Activated CD8-positive, alpha-beta memory T cell treated with anti-CD3 and anti-CD28 coated beads, Interleukin-2, amount 50 U/mL, for 48 hours (primary cell): ENCODE data around the gene BACE2.
"Not testable (repeated sequence)": the region's sequence is repeated elsewhere in the genome, so short reads cannot be mapped to it uniquely, and the experiment has no call there.

Experiments used
- DNase-seq: peaks from one replicate; pipeline ENCODE4 v3.0.0-alpha.2; 2020

The BACE2 gene

DNA sequence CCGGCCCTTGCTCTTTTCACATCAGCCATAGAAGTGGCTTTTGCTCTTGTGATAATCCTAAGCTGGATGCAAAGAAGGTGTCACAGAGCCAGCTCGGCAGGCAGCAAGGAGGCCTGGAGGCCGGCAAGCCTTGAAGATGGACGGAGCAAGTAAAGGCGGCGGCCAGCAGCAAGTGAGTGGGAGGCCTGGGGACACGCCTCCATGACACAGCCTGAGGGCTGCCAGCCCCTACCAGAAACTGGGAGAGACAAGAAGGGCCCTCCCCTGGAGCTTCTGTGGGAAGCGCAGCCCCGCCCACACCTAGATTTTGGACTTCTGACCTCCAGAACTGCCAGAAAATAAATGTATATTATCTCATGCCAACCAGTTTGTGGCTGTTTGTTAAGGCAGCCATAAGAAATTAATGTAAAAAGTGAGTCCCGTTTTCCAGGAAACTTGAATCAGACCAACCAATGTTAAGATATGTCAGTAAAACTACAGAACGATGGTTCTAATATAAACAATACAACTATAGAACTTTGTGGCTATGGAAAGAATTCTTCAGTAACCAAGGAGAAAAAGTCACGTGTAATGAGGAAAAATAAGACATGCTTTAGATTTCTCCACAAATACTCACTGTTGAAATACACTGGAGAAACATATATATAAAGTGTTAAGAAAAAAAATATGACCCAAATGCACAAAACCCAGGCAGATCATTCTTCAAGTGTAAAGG, 49.9 kb downstream of the BACE2 start:
- no peak for DNase-seq

DNA sequence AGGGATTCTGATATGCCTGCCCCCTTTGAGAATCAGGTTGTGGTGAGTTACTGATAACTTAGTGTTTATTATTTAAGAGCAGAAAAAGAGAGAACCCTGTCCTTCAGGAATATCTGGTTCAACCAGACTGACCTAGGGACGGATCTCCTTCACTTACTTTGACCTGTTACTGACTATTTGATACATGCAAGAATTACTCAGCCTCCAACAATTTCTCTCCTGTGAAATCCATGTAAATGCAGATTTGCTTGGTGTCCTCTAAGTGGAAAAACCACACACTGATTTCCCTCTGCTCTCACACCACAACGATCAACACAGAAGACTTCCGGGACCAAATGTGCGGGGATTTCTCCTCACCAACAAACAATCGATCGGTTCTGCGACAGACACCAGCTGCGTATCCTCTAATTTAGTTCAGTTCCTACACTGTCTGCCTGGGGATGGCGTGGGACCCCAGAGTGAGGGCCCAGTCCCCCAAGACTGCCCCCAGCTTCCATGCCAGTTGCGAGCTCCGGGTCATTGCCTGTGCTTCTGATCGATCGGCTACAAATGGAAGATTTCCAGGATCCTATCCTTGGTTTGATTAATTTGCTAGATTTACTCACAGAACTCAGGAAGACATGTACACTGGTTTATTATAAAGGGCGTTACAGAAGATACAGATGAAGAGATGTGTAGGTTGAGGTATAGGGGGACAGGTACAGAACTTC, 51.7 kb downstream of the BACE2 start:
- DNase-seq: no peak

DNA sequence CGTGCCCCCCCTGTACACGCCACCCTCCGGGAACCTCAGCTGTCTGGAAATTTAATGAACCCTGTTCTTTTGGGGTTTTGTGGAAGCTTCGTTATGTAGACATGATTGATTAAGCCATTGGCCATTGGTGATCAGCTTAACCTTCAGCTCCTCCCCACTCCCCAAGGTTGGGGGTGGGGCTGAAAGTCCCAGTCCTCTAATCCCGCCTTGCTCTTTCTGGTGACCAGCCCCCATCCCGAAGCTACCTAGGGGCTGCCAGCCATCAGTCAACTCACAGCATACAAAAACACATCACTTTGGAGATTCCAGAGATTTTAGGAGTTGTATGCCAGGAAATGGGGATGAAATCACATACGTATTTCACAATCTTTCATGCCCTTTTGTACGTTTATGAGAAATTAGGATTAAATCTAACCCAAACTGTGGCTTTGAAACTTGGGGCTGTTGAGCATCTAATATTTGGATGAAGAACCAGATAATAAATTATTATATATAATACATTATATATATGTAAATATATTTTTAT, 52.3 kb downstream of the BACE2 start:
- DNase-seq: no peak

DNA sequence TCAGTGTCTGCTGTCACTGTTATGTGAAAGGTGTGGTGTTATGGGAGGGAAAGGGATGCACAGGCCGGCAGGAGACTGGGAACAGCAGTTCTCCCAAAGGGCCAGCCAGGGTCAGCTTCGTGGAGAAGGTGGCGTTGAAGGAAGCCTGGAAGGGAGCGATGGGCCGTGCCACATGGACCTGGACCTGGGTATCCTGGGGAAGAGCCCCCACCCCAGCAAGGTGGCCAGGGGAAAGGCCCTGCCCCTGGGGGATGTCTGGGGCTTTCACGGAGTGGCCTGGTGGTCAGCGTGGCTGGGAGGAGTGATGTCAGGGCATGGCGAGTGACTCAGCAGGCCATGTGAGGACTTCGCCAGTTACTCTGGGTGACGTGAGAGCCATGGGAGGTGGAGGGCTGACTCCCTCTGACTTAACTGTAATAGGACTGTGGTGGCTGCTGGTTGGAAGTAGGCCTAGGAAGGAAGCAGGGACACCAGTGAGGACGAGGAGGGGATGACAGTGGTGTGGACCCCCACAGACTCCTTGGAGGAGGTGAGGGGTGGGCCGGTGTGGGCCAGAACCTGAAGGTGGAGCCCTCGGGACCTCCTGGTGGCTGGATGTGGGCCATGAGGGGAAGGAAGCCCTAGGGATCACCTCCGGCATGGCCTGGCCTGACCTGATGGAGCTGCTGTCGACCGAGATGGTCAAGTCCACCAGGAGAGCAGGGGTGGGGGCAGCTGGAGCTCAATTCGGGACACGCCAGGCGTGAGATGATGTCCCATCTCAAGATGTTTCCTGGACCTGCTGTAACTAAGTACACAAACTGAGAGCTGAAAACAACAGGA, 54.5 kb downstream of the BACE2 start:
- no peak for DNase-seq

DNA sequence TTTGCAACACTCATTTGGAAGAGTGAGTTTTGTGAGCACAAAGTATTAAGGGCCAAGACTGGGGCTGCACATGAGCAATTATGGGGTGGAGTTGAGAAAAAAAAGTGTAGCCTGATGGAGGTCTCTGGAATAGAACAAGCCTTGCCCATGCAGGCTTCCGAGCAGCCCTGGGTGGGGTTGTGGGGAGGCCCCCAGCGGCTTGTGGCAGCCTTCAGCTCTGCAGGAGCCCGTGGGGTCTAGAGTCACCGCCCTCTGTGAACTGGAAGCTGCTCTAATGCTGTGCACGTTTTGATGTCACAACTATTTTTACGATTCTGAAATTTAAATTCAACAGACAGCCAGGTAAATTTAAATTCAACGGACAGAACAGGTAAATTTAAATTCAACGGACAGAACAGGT, 58.9 kb downstream of the BACE2 start:
- DNase-seq: no peak

DNA sequence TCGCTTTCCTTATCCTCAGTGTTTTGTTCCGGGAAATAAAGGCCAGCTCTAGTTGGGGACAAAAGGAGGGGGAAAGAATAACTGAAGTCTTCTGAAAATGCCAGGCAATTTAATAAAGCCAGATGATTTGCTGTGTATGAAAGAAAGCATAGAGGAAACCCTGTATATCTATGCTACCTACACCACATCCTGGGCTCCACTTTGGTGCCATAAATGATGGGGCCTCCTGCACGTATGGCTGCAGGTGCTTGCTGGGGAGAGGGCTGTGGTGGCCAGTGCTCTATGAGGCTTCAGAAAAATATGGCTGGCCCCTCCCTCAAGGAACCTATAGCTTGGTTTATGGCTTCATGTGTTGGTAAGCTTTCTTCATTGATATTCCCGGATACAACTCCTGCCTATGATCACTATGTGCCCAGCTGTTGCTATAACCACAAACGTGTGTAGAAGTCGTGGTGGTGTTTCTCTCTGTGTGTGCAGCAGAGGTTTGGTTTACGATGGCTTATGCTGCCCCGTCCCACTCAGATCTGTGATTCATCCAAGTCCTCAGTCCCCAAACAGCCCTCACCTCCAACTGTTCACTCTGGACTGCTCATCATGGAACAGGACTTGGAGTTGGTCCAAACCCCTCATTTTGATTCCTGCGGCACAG, 59.5 kb downstream of the BACE2 start:
- DNase-seq: no peak

DNA sequence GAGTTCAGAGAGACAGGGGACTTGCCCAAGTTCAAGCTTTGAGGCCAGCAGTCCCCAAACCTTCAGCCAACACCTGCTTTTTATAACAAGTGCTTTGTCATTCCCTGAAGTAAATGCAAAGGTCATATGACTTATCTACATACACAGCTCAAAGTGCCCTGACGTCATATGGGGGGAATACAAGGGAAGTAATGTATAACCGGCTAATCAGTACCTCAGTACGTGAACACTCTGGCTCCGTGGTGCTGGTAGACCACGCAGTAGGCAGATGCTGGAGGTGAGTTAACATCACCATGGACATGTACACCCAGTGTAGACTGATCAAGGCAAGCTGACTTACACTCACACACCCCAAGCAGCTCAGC, 60.0 kb downstream of the BACE2 start:
- DNase-seq: no peak

DNA sequence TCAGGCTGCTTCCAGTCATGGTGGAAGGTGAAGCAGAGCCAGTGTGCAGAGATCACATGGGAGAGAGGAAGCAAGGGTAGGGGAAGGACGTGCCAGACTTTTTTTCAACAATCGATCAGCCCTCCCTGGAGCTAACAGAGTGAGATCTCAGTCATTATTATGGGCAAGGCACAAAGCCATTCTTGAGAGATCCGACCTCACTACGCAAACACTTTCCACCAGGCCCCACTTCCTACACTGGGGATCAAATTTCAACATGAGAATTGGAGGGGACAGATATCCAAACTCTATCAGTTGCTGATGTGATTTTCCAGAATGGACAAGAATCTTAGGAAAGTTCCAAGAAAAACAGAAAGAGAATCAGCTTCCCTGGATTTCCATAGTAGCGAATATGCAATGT, 60.5 kb downstream of the BACE2 start:
- DNase-seq: no peak

DNA sequence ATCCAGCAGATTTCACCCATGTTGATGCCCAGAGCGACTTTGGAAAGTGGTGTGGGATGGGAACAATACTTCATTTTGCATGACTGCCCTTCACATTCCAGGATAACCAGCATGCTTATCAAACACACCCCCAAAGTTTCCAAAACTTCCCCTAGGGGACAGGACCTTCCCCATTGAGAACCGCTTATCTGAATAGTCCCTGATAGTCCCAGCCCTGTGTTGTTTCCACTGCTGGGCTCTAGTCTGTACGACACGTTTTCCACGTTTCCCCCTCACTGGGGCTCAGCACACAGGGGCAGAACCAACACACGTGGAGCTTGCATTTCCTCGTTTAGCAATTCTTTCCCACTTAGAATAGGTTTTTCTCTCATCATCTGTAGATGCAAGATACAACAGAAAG, 61.0 kb downstream of the BACE2 start:
- DNase-seq: no peak

DNA sequence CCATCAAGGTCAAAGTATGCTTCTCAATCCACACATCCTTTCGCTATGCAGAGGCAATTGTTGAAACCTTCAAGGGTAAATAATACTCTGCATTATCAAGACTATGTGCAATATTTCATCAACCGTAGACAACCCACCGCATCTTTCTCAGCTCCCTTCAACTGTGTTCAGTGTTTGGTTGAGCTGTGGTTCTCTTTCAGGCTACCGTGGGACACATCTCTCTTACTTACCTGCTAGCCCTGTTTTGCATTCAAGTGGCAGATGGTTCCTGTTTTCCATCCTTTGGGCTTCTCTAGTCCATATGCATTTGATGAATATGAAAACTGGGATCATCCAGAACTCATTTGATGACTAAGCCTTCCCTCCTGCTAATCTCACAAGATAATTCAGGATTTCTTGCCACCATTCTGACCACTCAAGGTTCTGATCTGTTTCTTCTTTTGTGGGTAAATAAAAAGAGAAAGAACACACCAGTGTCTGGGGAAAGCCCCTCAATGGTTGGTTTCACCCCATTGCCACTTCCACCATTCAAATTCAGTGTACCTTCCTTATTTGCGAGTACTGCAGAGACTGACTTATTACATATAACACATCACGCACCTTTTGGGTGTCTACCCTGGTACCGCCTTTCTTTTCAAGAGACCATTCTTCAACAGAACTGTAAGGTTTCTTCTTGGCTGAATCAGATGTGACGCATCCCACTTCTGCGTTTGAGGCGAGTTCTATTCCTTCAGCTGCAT, 61.7 kb downstream of the BACE2 start:
- DNase-seq: no peak

DNA sequence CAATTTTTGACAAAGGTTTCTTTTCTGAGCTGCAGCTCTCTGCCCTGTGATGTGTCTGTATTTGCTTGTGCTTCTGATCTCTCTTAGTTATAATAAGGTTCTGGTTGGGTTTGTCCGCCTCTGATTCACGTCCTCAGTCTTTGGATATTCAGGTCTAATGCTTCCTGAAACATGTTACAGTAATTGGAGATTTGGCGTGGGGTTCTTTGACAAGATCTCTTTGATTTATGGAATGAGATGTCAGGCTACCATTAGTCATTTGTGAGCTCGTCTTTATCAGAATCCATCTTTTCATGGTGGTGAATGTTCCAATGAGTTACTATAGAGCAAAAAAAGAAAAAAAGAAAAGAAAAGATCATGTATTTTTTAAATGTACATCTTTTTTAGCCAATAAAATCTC, 62.5 kb downstream of the BACE2 start:
- no peak for DNase-seq

DNA sequence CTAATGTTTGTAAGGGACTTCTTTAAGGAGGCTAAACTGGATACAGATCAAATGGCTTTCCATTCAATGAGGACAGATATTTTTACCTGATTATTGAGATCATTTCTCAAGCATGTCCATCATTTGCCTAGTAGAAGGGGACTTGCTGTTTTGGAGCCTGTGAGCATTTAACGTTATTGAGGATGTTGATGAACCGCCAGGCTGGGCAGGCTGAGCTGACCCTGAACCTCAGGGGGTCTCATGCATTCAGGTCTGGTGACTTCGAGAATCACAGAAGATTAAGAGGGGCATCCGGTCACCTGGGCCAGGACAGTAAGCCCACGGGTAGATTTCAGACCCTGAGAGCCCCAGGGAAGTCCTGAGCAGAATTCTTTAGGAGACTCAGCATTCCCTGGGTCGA, 63.1 kb downstream of the BACE2 start:
- DNase-seq: no peak

DNA sequence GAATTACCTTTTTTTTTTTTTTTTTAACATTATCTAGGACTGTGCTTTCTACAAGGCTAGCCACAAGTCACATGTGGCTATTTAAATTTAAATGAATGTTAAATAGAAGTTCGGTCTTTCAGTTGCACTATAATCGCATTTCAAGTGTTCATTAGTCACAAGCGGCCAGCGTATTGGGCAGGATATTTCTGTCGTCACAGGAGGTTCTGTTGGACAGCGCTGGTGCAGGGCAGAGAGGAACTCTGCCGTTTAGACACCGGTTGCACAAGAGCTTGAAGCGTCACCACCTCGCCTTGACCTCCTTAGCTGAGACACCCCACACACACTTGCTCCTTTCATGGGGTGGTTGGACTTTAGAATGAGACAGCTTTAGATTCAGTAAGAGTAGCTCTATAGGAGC, 64.1 kb downstream of the BACE2 start:
- no peak for DNase-seq

DNA sequence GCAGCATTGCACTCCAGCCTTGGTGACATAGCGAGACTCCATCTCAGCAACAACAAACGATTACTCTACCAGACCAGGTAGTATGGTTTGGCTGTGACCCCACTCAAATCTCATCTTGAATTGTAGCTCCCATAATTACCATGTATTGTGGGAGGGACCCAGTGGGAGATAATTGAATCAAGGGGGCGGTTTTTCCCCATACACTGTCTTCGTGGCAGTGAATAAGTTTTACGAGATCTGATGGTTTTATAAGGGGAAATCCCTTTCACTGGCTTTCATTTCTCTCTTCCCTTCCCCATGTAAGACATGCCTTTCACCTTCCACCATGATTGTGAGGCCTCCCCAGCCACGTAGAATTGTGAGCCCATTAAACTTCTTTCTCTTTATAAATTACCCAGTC, 66.0 kb downstream of the BACE2 start:
- DNase-seq: no peak

DNA sequence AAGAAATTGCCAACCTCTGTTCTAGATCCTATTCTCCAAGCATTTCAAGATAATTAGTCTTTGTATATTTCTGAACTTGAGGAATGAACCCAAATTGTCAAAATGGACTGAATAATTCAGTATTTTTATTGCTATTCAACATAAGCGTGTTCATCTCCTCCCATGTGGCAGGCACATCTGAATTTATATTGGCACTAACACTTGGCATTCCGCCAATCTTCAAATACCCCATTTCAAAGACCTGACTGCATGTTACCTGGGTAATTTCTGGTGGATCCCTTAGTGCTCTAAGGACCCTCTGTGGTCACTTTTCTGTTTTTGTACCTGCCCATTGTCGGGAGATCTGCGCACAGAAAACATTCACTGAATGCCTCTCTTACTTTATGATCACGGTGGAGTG, 66.6 kb downstream of the BACE2 start:
- no peak for DNase-seq

DNA sequence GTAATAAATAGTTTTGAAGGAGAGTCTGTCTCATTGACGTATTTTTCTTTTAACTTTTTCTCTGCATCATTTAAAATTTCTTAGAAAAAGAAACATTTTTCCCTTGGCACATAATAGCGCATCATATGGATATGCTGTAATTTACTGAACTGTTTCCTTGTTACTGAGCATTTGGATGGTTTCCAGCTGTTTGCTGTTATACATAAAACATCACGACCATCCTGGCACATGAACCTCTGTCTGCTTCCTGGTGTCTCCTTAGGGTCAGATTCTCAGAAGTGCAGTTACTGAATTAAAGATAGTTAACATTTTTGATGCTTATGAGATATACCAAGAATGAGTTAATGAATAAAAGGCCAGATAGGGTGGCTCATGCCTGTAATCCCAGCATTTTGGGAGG, 67.2 kb downstream of the BACE2 start:
- no peak for DNase-seq

DNA sequence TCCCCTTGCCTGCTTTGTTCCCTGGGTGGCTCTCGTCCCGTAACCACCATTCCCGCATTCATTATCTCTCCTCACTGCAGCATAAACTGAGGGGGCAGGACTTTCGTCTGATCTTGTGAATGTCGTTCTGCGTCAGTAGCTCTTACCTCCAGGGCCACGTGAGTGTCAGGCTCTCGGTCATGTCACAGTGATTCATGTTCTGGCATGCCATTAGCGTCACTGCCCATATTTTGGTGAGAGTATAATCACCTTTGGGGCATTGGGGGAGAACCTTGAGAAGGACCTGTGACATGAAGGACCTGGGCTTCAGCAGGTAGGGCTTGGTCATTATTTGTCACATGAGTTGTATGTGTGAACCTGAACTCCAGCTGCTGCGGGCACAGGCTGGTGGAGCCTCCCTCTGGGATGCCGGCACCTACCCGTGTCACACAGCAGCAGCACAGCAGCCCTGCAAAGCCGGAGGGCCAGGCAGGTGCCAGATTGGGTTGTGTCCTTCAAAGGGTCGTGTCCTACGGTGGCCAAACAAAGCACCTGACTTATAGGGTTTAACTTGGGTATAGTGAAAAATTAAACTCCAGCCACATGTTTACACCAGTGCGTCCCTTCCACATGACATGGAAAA, 68.5 kb downstream of the BACE2 start:
- DNase-seq: no peak

DNA sequence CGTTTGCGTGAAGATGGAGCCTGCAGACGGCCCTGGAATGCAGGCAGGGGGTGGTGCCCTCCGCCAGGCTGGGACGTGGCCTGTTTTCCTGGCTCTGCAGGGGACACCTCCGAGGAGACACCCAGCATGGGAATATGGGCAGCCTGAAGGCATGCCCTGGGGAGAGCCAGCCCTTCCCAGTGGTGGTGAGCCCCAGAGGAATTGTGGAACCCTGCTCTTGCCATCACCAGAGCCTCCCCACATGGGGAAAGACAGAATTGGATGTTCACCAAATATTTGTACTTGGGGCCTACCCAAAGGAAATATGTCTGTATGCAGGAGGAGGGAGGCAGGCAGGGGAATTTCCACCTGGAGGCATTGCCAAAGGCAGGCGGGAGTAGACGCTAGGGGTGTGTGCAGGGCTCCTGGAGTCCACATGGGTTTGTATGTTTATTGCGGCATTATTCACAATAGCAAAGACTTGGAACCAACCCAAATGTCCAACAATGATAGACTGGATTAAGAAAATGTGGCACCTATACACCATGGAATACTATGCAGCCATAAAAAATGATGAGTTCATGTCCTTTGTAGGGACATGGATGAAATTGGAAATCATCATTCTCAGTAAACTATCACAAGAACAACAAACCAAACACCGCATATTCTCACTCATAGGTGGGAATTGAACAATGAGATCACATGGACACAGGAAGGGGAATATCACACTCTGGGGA, 70.3 kb downstream of the BACE2 start:
- DNase-seq: not testable (repeated sequence)

DNA sequence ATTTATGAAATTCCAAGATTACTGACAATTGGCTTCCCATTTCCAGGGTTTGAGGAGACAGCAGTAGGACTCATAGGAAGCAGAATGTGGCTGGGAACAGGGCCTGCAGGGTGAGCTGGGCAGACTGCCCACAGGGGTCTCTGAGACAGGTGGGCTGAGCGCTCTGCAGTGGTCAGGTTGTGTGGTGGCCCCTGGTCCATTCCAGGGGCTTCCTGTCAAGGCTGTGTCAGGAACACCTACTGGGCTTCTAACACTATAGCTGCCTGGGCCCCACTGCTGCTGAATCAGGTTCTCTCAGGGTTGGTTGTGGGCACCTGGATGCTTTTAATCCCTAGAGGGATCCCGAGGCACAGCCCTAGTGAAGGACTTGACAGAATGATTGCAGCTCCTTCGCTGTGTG, 72.1 kb downstream of the BACE2 start:
- DNase-seq: no peak

DNA sequence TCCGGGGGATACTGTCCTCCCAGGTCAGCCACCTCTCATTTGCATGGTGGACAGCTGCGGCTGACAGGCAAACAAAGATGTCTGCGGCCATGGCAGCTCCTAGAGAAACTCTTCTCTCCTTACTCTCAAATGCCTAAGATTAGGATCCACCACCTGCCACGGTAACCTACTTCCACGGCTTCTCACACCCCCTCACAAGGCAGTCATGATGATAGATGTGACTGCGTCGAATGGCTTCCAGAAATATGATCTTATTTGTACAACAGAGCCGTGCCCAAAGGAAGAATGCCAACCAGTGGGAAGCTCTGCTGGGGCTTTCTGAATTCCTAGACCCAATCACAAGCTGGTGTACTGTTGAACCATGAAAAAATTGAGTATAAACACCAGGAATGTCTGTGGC, 73.4 kb downstream of the BACE2 start:
- DNase-seq: no peak

DNA sequence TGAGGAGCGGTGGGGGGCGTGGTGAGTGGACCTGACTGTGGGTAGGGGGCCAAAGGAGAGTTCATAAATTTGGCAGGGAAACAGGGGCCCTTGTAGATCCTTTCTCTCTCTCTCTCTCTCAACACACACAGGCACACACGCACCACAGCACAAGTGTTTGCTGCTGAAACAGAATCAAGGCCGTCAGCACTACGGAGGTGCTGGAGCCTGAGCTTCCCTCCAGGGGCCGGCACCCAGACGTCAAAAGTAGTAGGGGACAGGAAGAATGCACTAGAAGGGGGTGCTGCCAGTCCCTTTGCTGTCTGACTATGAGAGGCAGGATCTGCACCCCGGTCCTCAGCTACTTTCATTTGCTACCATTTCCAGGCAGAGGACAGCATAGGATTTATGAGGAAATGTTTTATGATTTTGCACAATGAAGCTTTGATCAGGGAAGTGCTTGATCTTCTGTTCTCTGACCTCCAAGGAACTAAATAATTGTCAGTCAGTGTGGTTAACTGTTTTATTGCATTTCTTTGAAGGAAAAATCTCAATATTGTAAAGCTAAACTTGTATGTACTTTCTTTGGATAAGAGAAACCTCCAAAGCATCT, 74.4 kb downstream of the BACE2 start:
- no peak for DNase-seq
